Hepatocyte (in vitro differentiated cells): Measurements from ENCODE around the gene CTXND1. TPM values are rescaled to one million over a fixed set of nuclear protein-coding genes. Genes with fewer than 3 reads are reported as not detected.

ENCODE experiments used
- DNase-seq: peaks from one replicate; pipeline ENCODE4 v3.0.0-alpha.2; 2016; ENCODE audit warnings: low spot score
- H2AFZ ChIP-seq: fragments of 200-600 bp; sonication (generic); 2 replicates; pipeline ENCODE4 v1.6.0; 2016; ENCODE audit warnings: antibody characterized with exemption, mild to moderate bottlenecking
- H3K27ac ChIP-seq: fragments of 200-600 bp; sonication (generic); 2 replicates; pipeline ENCODE4 v1.5.1; 2016; ENCODE audit warnings: mild to moderate bottlenecking
- H3K27me3 ChIP-seq: fragments of 200-600 bp; sonication (generic); 2 replicates; pipeline ENCODE4 v1.6.1; 2016
- H3K36me3 ChIP-seq: fragments of 200-600 bp; sonication (generic); replicated peaks from 2 replicates; pipeline ENCODE4 v1.5.1; 2016; ENCODE audit warnings: low read depth; ENCODE audit not compliant: insufficient read depth
- H3K4me1 ChIP-seq: fragments of 200-600 bp; sonication (generic); 2 replicates; pipeline ENCODE4 v1.5.1; 2016; ENCODE audit warnings: mild to moderate bottlenecking, moderate library complexity; ENCODE audit not compliant: insufficient read depth
- H3K4me2 ChIP-seq: fragments of 200-600 bp; sonication (generic); 2 replicates; pipeline ENCODE4 v1.6.0; 2016
- H3K4me3 ChIP-seq: fragments of 200-600 bp; sonication (generic); 2 replicates; pipeline ENCODE4 v1.5.1; 2016; ENCODE audit warnings: mild to moderate bottlenecking
- H3K79me2 ChIP-seq: fragments of 200-600 bp; sonication (generic); 2 replicates; pipeline ENCODE4 v1.6.0; 2017; ENCODE audit warnings: mild to moderate bottlenecking
- H3K9me2 ChIP-seq: fragments of 200-600 bp; sonication (generic); replicated peaks from 2 replicates; pipeline ENCODE4 v1.6.0; 2017; ENCODE audit warnings: mild to moderate bottlenecking; ENCODE audit not compliant: insufficient read depth
- H3K9me3 ChIP-seq: fragments of 200-600 bp; sonication (generic); 2 replicates; pipeline ENCODE4 v1.5.1; 2016; ENCODE audit warnings: low read depth, mild to moderate bottlenecking
- H4K20me1 ChIP-seq: fragments of 200-600 bp; sonication (generic); 2 replicates; pipeline ENCODE4 v1.6.0; 2016; ENCODE audit warnings: mild to moderate bottlenecking; ENCODE audit not compliant: insufficient read depth, poor library complexity, severe bottlenecking
- EZH2 ChIP-seq: fragments of 200-600 bp; sonication (generic); IDR thresholded peaks from 2 replicates; pipeline ENCODE4 v1.6.1; 2016; ENCODE audit warnings: antibody characterized with exemption, mild to moderate bottlenecking, borderline replicate concordance
- EZH2phosphoT487 ChIP-seq: fragments of 200-600 bp; sonication (generic); IDR thresholded peaks from one replicate; pipeline ENCODE4 v1.6.1; 2018; ENCODE audit warnings: antibody characterized with exemption, mild to moderate bottlenecking, low read depth, moderate library complexity; ENCODE audit not compliant: unreplicated experiment, severe bottlenecking
- WGBS: methylation state at CpG from one replicate; pipeline ENCODE4 v1.1.6; 2016; ENCODE audit warnings: low lambda C conversion rate; ENCODE audit errors: missing lambda C conversion rate; 5-methylcytosine and 5-hydroxymethylcytosine counted together
- polyA plus RNA-seq: library from polyadenylated mRNA; unstranded; fragments of >200 nt; fragmentation: Nextera tagmentation; extraction: Ambion mirVana; gene quantifications from 2 replicates; pipeline ENCODE4 v1.2.1, GENCODE V29; 2016
- total RNA-seq: library from RNA; depleted of rRNA; stranded (reverse); fragments of >200 nt; gene quantifications from 2 replicates; pipeline ENCODE4 v1.2.3, GENCODE V29; 2014
- TF ChIP-seq, protein P1 (sequence below): fragments of 200-600 bp; sonication (generic); IDR thresholded peaks from 2 replicates; pipeline ENCODE4 v1.5.1; 2016; ENCODE audit warnings: antibody characterized with exemption, mild to moderate bottlenecking; ENCODE audit not compliant: poor library complexity

Gene CTXND1
- total and polyA plus RNA-seq, 2 experiments from 2014 or later = 1.4 to 1.5 TPM

DNA sequence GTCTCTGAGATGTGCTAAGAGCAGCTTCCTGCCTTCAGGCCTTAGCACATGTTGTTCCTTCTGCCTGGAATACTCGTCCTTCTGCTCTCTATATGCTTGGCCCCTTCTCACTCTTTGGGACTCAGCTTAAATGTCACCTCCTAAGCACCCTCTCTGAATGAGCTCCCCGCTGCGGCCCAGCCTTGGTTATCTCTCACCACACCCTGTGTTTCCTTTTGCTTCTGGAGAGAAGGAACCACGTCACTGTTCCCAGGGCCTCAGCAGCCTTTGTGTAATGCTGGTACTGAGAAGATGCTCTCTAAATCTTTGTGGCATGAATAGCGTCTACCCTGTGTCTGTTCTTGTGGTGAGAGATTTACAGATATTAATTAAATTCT lies 97.0 kb downstream of the CTXND1 start:
- no peaks in the 10 kb centered on the region for H4K20me1 ChIP-seq
- H2AFZ ChIP-seq = no peak overlapping the region
- no peaks in the 10 kb centered on the region for H3K9me3 ChIP-seq
- TF ChIP-seq EZH2phosphoT487 (no peak), EZH2 (no peak)
- TF ChIP-seq, protein P1, sequence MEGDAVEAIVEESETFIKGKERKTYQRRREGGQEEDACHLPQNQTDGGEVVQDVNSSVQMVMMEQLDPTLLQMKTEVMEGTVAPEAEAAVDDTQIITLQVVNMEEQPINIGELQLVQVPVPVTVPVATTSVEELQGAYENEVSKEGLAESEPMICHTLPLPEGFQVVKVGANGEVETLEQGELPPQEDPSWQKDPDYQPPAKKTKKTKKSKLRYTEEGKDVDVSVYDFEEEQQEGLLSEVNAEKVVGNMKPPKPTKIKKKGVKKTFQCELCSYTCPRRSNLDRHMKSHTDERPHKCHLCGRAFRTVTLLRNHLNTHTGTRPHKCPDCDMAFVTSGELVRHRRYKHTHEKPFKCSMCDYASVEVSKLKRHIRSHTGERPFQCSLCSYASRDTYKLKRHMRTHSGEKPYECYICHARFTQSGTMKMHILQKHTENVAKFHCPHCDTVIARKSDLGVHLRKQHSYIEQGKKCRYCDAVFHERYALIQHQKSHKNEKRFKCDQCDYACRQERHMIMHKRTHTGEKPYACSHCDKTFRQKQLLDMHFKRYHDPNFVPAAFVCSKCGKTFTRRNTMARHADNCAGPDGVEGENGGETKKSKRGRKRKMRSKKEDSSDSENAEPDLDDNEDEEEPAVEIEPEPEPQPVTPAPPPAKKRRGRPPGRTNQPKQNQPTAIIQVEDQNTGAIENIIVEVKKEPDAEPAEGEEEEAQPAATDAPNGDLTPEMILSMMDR = no peak
- H3K36me3 ChIP-seq = no peaks in the 10 kb centered on the region
- H3K4me3 ChIP-seq = no peak overlapping the region
- no peak for DNase-seq
- WGBS = 87% methylated on average over 5 of the region's 5 CpGs
- peaks cover 12% of the 10 kb centered on the region for H3K79me2 ChIP-seq
- peak overlapping the region; percentile 85 for H3K27ac ChIP-seq
- no peaks in the 10 kb centered on the region for H3K27me3 ChIP-seq
- peaks cover 15% of the 10 kb centered on the region for H3K4me1 ChIP-seq
- H3K9me2 ChIP-seq = no peaks in the 10 kb centered on the region
- H3K4me2 ChIP-seq = peak overlapping the region; percentile 84

DNA sequence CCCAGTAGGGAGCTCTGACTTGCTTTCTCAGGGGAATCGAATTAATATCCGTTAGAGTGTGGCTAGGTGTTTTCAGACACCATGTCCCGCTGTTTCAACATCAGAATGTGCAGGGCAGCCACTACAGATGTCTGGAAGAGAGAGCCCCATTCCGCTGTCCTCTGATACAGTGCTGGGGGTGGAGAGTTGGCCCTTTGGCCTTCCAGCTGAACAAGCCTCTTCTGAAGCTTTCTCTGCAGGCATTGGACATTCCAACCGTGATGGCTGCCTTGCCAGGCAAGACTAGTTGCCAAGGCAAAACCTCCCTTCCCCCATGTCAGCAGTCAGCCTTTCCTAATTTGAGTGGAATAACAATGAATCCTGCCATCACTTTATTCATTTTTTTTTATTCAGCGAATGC lies 97.7 kb downstream of the CTXND1 start:
- Histone ChIP-seq H3K4me2 (peak overlapping the region; percentile 84), H2AFZ (no peak overlapping the region), H3K4me1 (peaks cover 15% of the 10 kb centered on the region), H3K27me3 (no peaks in the 10 kb centered on the region), H4K20me1 (no peaks in the 10 kb centered on the region), H3K27ac (peak overlapping the region; percentile 85), H3K9me2 (no peaks in the 10 kb centered on the region), H3K36me3 (no peaks in the 10 kb centered on the region), H3K4me3 (no peak overlapping the region), H3K79me2 (peaks cover 12% of the 10 kb centered on the region), H3K9me3 (no peaks in the 10 kb centered on the region)
- TF ChIP-seq, protein P1 = no peak
- TF ChIP-seq EZH2 (no peak), EZH2phosphoT487 (no peak)
- WGBS = 83% methylated on average over 6 of the region's 6 CpGs
- DNase-seq = peak; percentile 50

DNA sequence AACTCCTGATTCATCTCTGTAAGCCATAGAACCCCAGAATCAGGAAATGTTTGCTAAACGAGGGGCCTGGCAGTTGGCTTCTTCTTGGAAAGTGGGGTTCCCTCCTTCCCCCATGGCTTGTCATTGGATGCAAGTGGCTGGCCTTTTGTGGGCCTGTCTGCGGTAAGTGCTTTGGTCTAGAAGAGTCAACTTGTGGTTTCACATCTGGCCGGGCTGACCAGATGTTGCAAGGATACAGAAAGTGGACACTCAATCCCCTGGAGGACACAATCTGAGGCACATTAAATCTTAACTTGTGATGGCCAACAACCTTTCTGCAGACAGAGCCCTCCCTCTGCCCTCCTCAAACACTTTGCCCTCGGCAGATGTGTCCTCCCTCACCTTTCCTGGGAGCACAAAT lies 98.1 kb downstream of the CTXND1 start:
- H3K9me2 ChIP-seq = no peaks in the 10 kb centered on the region
- H3K4me2 ChIP-seq = peak overlapping the region; percentile 84
- TF ChIP-seq EZH2 = no peak
- TF ChIP-seq, protein P1 = no peak
- TF ChIP-seq EZH2phosphoT487 = no peak
- peaks cover 12% of the 10 kb centered on the region for H3K79me2 ChIP-seq
- WGBS = 74% methylated on average over 4 of the region's 4 CpGs
- no peaks in the 10 kb centered on the region for H3K36me3 ChIP-seq
- no peaks in the 10 kb centered on the region for H3K9me3 ChIP-seq
- peak overlapping the region; percentile 89 for H3K4me3 ChIP-seq
- H2AFZ ChIP-seq = no peak overlapping the region
- no peak for DNase-seq
- peaks cover 15% of the 10 kb centered on the region for H3K4me1 ChIP-seq
- H3K27ac ChIP-seq = peak overlapping the region; percentile 85
- H4K20me1 ChIP-seq = no peaks in the 10 kb centered on the region
- no peaks in the 10 kb centered on the region for H3K27me3 ChIP-seq
